ENCODE results near the gene RNF31. TPM values are rescaled to one million over a fixed set of nuclear protein-coding genes. Genes with fewer than 3 reads are reported as not detected.

The RNF31 gene
- total and polyA plus RNA-seq, 2 of the 13 experiments (the other 11 are each of a cell fraction or from before 2014, with no cell fraction given), result 48.2 to 86.8 TPM

- TF ChIP-seq ZHX2 (IDR thresholded peaks at IDR 0.05; ENCODE audit: low read depth), result no peak
- no peak; the same call in 1 of the 2 replicates for TF ChIP-seq ZHX2 (CRISPR knock-in tag; IDR thresholded peaks at IDR 0.05; ENCODE audit: borderline replicate concordance)
- no peak for TF ChIP-seq NR2F6 (IDR thresholded peaks at IDR 0.05)
- no peak for TF ChIP-seq NR2F6 (CRISPR knock-in tag; IDR thresholded peaks at IDR 0.05)
- TF ChIP-seq ZBTB14 (CRISPR knock-in tag; IDR thresholded peaks at IDR 0.05), result no peak
- TF ChIP-seq ZNF790 (CRISPR knock-in tag; IDR thresholded peaks at IDR 0.05; ENCODE audit: borderline replicate concordance), result no peak
- 0 out of 2 replicates have a peak, but pooled peaks have one; percentile 64 for TF ChIP-seq NFE2L1 (CRISPR knock-in tag; IDR thresholded peaks at IDR 0.05; ENCODE audit: borderline replicate concordance)
- no peak for TF ChIP-seq GPBP1L1 (CRISPR knock-in tag; IDR thresholded peaks at IDR 0.05)
- no peak for TF ChIP-seq MTF1 (CRISPR knock-in tag; IDR thresholded peaks at IDR 0.05)
- no peak; the same call in 1 of the 2 replicates for TF ChIP-seq MLX (CRISPR knock-in tag; IDR thresholded peaks at IDR 0.05)
- TF ChIP-seq, protein P1, sequence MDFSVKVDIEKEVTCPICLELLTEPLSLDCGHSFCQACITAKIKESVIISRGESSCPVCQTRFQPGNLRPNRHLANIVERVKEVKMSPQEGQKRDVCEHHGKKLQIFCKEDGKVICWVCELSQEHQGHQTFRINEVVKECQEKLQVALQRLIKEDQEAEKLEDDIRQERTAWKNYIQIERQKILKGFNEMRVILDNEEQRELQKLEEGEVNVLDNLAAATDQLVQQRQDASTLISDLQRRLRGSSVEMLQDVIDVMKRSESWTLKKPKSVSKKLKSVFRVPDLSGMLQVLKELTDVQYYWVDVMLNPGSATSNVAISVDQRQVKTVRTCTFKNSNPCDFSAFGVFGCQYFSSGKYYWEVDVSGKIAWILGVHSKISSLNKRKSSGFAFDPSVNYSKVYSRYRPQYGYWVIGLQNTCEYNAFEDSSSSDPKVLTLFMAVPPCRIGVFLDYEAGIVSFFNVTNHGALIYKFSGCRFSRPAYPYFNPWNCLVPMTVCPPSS (IDR thresholded peaks at IDR 0.05), result no peak
- peak; percentile 58; the same call in 1 of the 2 replicates for TF ChIP-seq KMT2A (CRISPR knock-in tag; IDR thresholded peaks at IDR 0.05)
- TF ChIP-seq ZNF232 (CRISPR knock-in tag; IDR thresholded peaks at IDR 0.05; ENCODE audit: borderline replicate concordance), result 0 out of 2 replicates have a peak, but pooled peaks have one; percentile 70
- no peak for TF ChIP-seq ZNF75D (CRISPR knock-in tag; IDR thresholded peaks at IDR 0.05; ENCODE audit: borderline replicate concordance)
- no peak for TF ChIP-seq IRF1 (CRISPR knock-in tag; IDR thresholded peaks at IDR 0.05; ENCODE audit: low read depth)
- TF ChIP-seq SIN3A (IDR thresholded peaks at IDR 0.05; ENCODE audit: borderline replicate concordance, low read depth, low read length), result 0 out of 2 replicates have a peak, but pooled peaks have one; percentile 2
- TF ChIP-seq BHLHE40 (IDR thresholded peaks at IDR 0.05; ENCODE audit: low read length), result no peak
- no peak for TF ChIP-seq ATM (IDR thresholded peaks at IDR 0.05; ENCODE audit: borderline replicate concordance)
These were observed 31.7 kb upstream of the RNF31 start (continued) for GRCh38 chr14:24115422-24116127.

All from HepG2 (cell line).